Stimulated activated CD8-positive, alpha-beta memory T cell treated with anti-CD3 and anti-CD28 coated beads, Interleukin-7, amount 100 ng/mL, for 48 hours (primary cell): ENCODE results near the gene FOSL1.

ENCODE experiments used
- DNase-seq, 2 donors: peaks; one replicate each; pipeline ENCODE4 v3.0.0-alpha.2; 2020; ENCODE audit warnings: low read depth in 1 of 2; ENCODE audit errors: extremely low read depth in 1 of 2

FOSL1 gene

DNA sequence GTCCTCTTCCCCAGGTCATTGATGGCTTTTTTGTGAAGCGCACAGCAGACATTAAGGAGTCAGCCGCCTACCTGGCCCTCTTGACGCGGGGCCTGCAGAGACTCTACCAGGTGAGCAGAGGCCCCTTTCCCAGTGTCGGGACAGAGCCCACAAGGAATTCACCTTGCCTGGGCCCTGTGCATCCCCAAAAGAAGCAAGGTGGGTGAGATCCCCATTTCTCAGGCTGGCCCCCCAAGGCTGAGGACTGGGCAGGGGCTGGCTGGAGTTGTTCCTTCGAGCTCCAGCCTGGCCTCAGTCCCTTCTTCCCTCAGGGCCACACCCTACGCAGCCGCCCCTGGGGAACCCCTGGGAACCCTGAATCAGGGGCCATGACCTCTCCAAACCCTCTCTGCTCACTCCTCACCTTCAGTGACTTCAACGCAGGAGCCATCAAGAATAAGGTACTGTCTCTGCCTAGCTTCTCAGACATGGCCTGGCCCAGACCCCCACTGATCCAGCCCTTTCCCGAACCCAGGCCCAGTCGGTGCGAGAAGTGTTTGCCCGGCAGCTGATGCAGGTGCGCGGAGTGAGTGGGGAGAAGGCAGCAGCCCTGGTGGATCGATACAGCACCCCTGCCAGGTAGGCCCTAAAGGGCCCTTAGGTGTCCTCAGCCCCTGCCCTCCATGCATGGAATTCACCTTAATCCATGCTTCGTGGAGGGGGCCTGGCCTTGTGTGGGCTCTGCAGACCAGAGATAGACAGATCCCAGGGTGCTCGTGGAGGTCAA lies 35.3 kb downstream of the FOSL1 start:
- DNase-seq: no peak

- DNase-seq: no peak
These were observed 36.1 kb downstream of the FOSL1 start for GRCh38 chr11:65863889-65864705.

DNA sequence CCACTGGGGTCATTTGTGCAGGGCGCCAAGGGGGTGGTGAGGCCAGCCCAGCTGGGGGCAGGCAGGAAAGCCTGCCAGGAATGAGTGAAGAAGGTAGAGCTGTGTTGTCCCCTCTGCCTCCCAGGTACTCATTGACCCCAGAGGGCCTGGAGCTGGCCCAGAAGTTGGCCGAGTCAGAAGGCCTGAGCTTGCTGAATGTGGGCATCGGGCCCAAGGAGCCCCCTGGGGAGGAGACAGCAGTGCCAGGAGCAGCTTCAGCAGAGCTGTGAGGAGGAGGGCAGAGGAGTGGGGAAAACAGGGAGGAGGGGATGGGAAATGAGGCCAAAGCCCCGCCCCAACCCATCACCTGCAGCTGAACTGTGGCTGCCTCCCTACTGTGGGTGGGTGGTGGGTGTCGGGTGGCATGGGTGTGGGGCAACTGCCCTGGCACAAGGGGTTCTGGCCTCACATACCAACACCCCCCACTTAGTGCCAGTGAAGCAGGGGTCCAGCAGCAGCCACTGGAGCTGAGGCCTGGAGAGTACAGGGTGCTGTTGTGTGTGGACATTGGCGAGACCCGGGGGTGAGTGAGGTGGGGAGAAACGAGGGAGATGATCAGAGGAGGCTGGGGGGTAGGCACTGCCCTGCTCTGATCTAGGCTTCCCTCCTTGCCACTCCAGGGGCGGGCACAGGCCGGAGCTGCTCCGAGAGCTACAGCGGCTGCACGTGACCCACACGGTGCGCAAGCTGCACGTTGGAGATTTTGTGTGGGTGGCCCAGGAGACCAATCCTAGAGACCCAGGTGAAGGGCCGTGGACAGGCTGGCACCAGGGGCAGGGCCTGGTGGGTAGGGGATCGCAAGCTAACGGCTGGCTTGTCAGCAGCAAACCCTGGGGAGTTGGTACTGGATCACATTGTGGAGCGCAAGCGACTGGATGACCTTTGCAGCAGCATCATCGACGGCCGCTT lies 37.0 kb downstream of the FOSL1 start:
- no peak for DNase-seq

DNA sequence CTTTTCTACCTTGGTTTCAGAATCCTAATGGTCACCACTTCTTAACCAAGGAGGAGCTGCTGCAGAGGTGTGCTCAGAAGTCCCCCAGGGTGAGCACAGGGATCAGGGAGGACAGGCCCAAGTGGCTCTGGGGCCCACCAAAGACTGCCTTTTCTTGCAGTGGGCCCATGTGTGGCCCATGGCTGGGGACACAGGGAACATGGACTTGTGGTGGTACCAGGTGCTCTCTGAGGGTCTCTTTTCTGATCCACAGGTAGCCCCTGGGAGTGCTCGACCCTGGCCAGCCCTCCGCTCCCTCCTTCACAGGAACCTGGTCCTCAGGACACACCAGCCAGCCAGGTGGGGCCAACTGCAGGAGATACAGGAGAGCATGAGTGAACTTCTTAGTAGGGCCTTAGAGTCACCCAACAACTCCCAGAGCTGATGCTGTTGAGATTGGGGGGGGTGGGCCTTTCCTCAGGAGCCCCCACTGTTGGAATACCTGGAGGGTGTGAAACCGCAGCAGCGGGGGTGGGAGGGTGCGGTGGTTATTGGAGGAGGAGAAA lies 37.9 kb downstream of the FOSL1 start:
- DNase-seq: no peak

DNA sequence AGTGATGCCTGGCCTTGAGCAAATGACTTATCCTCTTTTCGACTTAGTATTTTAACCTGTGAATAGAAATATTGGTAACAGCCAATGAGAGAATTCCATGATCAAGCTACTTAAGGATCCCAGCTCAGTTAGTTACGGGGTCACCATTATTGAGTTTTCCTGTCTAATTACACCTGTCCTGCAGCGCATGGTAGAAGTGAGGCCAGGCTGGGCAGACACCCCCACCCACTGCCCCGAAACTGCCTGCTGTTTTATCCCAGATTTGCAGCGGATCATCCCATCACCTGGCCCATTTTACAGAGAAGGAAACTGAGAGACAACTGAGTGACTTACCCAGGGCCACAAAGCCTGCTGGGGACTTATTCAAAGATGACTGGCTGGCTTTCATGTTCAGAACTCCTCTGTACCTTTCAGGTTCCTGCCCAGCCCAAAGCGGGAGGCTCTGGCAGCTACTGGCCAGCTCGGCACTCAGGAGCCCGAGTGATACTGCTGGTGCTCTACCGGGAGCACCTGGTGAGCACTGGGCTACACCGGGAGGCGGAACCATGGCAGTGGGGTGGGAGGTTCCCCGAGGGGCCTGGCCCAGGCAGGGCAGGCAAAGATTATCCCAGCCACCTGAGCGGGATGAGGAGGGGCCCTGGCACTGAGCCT lies 38.5 kb downstream of the FOSL1 start:
- no peak for DNase-seq

DNA sequence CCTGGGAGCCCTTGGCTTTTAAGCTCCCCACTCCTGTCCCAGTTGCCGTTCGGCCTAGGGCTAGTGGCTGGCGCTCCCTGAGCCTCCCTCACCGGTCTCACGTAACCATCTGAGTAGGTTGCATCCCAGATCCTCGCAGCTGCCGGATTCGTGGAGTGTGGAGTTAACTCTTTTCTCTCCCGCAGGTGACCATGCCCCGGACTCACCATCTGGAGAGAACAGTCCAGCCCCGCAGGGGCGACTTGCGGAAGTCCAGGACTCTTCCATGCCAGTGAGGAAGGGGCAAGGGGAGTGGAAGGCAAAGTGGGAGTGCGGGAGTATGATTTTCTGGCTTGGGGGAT lies 39.1 kb downstream of the FOSL1 start:
- DNase-seq: no peak

- DNase-seq: peak; percentile 92 to 95
These were observed 39.7 kb downstream of the FOSL1 start, which contains the start of gene MUS81 for GRCh38 chr11:65860278-65861164. MUS81 (plus strand) TSS chr11:65860433; CDS start chr11:65860754, 321 bp downstream.

- DNase-seq: no peak
These were observed 40.3 kb downstream of the FOSL1 start for GRCh38 chr11:65859812-65860277.

DNA sequence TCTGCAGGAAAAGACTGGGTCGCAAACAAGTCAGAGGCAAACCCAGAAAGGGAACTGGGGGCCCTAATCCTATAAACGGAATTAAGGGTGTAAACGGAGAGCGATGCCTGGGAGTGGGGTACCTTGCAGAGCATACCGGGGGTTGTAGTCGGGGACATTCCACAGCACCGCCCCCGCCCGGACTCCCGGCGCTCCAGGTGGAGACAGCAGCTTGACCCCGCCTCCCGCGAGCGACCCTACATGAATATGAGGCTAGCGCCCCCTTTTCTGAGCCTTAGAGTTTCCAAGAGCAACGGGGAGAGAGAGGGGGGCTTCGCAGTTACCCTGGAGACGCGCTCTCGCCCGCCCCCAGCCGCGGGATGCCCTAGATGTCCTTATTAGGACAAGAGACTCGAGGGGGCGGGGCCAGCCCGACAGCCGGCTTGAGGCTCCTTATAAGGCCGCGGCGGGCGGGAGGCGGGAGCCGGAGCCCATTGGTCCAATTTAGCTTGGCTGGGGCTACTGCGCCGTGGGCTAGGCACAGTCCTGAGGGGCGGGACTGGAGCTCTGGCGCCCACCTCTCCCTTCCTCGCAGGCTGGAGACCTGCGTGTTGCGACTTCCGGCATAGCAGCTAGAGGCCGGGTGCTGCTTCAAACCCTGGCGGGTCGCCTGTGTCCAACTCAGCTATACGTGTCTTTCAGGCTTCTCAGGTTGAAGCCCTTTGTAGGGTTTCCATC lies 40.9 kb downstream of the FOSL1 start:
- DNase-seq: peak; percentile 96 to 100

DNA sequence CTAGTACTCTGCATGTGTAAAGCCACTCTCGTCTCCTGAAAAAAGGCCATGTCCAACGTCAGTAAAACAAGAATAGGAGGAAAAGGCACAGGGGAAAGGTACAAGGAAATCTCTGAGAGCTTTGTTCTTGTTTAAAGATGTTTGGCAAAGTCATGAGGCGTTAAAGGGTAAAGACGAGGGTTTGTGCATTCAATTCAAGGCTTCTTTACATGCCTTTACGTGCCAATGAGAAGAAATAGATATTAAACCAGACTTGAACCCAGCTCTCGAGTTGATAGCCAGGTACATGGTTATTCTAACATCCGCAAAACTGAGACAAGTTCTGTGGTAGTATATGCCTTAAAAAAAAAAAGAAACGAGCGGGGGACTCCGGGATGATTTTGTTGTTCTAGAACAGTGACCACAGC lies 41.5 kb downstream of the FOSL1 start:
- no peak for DNase-seq

DNA sequence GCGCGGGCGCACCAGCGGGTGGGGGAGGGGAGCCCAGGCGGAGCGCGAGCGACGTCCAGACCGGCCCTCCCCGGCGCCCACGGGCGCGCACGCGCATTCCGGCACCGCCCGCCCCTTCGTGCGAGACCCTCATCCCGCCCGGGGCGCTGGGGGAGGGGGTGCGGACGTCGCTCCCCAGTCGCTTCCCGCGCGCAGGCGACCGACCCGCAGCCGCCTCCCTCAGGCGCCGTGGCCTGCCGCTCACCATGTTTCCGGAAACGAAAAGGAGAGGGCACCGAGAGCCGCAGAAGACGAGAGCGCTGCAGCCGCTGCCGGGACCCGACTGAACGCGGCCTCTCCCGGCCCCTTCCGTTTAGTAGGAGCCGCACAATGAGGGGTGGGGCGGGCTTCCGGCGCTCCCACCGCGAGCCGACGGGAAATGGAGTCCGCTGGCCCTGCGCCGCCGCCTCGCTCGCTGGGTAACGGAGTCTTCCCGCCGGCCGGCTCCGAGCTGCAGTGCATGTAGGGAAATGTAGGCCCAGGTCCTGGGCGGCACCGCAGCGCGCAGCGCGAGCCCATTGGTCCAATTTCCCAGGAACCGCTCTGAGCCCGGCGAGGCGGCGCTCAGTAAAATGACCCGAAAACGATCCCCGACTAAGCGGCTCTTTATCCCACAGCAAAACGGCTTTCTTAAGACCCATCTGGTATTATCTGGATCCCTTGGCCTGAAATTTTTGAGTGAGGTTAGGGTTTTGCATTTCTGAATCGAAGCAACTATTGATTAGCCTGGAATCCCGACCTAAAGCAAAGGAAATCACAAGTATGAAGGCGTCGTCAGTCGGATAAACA lies 42.1 kb downstream of the FOSL1 start, which contains the start of gene CFL1:
TSS of gene CFL1 (minus strand) at position 328 of the 828 bp plus-strand sequence. CDS start at position 247, 81 bp downstream.
- DNase-seq: peak; percentile 96 to 97

DNA sequence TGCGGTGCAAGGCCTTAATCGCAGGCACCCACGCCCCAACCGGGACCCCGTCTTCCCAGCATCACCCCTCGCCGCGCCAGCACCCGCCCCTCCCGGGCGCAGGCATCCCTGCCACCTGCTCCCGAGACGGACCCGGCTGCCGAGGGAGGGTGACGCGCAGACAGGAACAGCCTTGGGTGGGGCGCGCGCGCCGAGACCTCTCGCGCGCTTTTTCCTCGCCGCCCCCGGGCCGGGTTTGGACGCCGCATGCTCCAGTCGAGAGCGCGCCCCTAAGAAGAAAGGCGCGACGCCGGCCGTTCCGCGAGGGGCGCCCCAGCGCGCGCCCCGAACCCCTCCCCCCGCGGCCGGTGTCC lies 42.7 kb downstream of the FOSL1 start:
- no peak for DNase-seq

- peak; percentile 74 to 75 for DNase-seq
These were observed 43.3 kb downstream of the FOSL1 start for GRCh38 chr11:65856689-65857499.

GRCh38 chr11:65855927-65856363 lies 44.2 kb downstream of the FOSL1 start:
- DNase-seq: no peak

DNA sequence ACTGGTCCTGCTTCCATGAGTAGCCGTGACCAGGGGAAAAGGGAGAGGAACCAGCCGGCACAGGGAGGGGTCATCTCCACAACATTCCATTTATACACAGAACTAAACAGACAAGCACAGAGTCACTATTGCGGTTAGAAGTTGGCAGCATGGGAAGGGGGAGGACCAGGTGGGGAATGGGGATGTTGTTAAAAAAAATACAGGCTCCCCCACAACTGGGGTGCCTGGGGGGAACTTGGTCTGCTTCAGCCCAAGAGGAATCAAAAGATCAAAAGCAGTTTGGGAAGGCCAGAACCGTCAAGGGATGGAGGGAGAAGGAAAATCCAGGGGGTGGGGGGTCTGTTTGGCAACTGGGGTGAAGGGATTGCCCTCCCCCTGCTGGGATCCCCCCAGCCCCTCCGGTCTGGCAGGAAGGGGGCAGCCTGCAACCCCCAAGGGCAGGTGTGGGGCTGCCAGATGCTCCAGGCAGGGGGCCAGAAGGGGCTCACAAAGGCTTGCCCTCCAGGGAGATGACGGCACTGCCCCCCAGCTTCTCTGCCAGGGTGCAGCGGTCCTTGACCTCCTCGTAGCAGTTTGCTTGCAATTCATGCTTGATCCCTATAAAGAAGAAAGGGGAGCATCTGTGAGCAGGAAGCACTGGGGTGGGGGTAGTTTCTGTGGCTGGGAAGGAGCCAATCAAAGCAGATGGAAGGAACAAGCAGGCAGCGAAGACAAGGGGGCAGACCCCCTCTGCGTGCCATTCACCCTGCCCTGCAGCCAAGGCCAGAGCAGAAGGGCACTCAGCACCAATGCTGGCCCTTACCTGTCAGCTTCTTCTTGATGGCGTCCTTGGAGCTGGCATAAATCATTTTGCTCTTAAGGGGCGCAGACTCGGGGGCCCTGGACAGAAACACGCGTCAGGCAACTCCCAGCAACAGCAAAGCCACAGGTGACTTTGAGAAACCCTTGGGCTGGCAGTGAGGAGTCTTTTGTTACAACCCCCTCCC lies 45.0 kb downstream of the FOSL1 start:
- no peak for DNase-seq
